Testis (tissue), 2 donors: ENCODE data around the gene ATXN7L1.

ENCODE experiments used
- POLR2A ChIP-seq: fragments of 450-650 bp; IDR thresholded peaks from one replicate; pipeline ENCODE4 v1.6.1; 2017; ENCODE audit warnings: antibody characterized with exemption, mild to moderate bottlenecking, moderate library complexity
- TF ChIP-seq, protein P1 (sequence below), 3 experiments: fragments of 450-650 bp in 2 of 3; fragments of 200-600 bp in 1 of 3; sonication (generic) in 1 of 3; IDR thresholded peaks; one replicate each; pipeline ENCODE4 v1.5.1; 2016 to 2019; ENCODE audit warnings: antibody characterized with exemption in 3 of 3, mild to moderate bottlenecking in 2 of 3, moderate library complexity in 1 of 3

DNA sequence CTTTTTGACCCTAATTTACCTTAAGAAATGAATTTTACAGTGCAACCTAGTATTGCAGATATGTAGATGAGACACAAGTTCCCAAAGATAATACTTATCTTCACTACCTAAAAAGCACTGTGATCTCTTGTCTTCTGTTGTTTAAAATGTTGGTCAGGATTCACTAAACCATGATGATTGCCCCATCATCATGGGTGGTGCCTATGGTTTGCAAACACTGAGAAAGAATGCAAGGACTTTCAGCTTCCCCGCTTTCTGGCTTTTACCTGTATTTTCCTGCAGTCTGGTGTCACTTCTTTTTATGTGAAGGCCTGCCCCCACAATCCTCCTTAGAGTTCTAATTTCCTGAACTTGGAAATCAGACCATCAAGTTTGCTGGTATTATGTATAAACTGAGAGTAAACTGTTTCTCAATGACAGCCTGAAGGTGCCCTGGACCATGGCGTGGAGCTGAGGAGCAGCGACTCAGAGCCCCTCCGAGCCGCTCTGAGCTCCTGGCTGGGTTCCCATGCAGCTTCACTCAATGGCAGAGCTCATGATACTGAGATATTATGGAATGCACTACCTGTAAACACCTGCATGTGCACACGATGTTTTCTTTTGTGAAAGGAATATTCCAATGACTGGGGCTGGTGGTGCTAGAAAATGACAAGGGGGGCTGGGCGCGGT lies 176.7 kb downstream of the ATXN7L1 start:
- TF ChIP-seq, protein P1, sequence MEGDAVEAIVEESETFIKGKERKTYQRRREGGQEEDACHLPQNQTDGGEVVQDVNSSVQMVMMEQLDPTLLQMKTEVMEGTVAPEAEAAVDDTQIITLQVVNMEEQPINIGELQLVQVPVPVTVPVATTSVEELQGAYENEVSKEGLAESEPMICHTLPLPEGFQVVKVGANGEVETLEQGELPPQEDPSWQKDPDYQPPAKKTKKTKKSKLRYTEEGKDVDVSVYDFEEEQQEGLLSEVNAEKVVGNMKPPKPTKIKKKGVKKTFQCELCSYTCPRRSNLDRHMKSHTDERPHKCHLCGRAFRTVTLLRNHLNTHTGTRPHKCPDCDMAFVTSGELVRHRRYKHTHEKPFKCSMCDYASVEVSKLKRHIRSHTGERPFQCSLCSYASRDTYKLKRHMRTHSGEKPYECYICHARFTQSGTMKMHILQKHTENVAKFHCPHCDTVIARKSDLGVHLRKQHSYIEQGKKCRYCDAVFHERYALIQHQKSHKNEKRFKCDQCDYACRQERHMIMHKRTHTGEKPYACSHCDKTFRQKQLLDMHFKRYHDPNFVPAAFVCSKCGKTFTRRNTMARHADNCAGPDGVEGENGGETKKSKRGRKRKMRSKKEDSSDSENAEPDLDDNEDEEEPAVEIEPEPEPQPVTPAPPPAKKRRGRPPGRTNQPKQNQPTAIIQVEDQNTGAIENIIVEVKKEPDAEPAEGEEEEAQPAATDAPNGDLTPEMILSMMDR (IDR thresholded peaks at IDR 0.05) = no peak
- TF ChIP-seq POLR2A = no peak
